Gastroesophageal sphincter (tissue), 3 donors: ENCODE results near the gene RNASET2.

Experiments used
- EP300 ChIP-seq: sonication (generic); formaldehyde crosslinking; IDR thresholded peaks from one replicate; pipeline ENCODE4 v1.6.1; 2017; ENCODE audit warnings: antibody characterized with exemption, mild to moderate bottlenecking
- POLR2A ChIP-seq, 2 donors: fragments of 450-650 bp; IDR thresholded peaks; one replicate each; pipeline ENCODE4 v1.6.1; 2017; ENCODE audit warnings: antibody characterized with exemption in 2 of 2, mild to moderate bottlenecking in 2 of 2, moderate library complexity in 1 of 2
- POLR2AphosphoS5 ChIP-seq: sonication (generic); formaldehyde crosslinking; IDR thresholded peaks from one replicate; pipeline ENCODE4 v1.6.1; 2017; ENCODE audit warnings: antibody characterized with exemption
- TF ChIP-seq, protein P1 (sequence below), 4 experiments: fragments of 200-600 bp in 2 of 4; fragments of 450-650 bp in 2 of 4; sonication (generic) in 1 of 4; IDR thresholded peaks; one replicate each; pipeline ENCODE4 v1.5.1; 2017 to 2019; ENCODE audit warnings: antibody characterized with exemption in 4 of 4, mild to moderate bottlenecking in 2 of 4, moderate library complexity in 2 of 4

DNA sequence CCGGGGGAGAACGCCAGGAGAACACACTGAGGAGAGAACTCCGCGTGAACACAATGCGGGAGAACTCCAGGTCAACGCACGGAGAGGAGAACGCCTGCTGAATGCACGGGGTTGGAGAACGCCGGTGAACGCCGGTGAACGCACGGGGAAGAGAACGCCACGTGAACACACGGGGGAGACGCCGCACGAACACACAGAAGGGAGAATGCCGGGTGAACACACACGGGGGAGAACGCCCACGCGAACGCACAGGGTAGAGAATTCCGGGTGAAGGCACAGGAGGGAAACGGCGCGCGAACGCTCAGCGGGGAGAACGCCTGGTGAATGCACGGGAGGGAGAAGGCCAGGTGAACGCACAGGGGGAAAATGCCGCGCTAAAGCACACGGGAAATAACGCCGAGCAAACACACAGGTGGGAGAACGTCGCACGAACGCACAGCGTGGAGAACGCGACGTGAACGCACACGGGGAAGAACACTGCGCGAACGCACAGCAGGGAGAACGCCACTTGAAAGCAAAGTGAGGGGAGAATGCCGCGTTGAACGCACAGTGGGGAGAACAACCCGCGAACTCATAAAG is 56.1 kb downstream of the RNASET2 start:
- TF ChIP-seq EP300 (no peak), POLR2AphosphoS5 (no peak), POLR2A (IDR thresholded peaks at IDR 0.05) (no peak)
- TF ChIP-seq, protein P1, sequence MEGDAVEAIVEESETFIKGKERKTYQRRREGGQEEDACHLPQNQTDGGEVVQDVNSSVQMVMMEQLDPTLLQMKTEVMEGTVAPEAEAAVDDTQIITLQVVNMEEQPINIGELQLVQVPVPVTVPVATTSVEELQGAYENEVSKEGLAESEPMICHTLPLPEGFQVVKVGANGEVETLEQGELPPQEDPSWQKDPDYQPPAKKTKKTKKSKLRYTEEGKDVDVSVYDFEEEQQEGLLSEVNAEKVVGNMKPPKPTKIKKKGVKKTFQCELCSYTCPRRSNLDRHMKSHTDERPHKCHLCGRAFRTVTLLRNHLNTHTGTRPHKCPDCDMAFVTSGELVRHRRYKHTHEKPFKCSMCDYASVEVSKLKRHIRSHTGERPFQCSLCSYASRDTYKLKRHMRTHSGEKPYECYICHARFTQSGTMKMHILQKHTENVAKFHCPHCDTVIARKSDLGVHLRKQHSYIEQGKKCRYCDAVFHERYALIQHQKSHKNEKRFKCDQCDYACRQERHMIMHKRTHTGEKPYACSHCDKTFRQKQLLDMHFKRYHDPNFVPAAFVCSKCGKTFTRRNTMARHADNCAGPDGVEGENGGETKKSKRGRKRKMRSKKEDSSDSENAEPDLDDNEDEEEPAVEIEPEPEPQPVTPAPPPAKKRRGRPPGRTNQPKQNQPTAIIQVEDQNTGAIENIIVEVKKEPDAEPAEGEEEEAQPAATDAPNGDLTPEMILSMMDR (IDR thresholded peaks at IDR 0.05) = no peak
